ENCODE measurements around the gene TBX1. TPM values are rescaled to one million over a fixed set of nuclear protein-coding genes. Genes with fewer than 3 reads are reported as not detected.

Gene TBX1
- total RNA-seq, 5 donors from 2014 or later (not counting 1 experiment from before 2014, with no cell fraction given) = 0.20 TPM; not detected in 4

DNA sequence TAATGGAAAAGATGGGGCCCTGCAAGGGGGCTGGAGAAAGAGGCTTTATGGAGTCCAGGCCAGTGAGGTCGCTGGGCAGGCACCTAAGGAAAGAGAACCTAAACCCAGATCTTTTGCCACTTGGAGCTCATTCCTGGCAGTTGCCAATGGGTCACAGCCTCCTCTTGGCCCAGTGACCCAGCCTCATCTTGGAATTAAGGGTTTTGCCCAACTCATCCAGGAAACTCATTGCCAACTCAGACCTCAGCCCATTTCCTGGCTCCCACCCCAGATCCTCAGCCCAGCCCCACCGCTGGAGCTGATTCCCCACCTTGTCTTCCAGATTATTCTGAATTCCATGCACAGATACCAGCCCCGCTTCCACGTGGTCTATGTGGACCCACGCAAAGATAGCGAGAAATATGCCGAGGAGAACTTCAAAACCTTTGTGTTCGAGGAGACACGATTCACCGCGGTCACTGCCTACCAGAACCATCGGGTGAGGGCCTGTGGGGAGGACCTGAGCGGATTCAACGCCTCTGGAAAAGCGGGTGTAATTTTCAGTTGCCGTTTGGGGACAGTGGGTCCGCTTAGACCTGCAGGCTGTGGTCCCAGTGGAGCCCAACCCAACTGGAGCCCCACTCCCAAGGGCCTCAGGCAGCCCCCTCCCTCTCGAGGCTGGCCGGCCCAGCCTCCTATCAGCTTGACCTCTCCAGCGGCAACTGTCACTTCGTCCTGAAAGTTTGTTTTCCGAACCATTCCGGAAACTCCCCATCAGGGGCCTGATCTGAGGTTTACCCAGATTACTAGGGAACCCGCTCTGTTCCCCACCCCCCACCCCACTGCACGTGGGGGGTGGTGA is 4.3 kb downstream of the TBX1 start:
- ChIA-PET POLR2A (no interaction called here), CTCF (no interaction called here)
- H3K27ac ChIP-seq (ENCODE audit: low read length) = no peak overlapping the region
- H3K4me3 ChIP-seq (ENCODE audit: control insufficient read depth in 1 of 2, extremely low read depth in 1 of 2, low read length in 1 of 2) = peak overlapping the region in 1 of 2 donors; percentile 55
- peaks cover 15 to 76% of the 10 kb centered on the region in 2 experiments for H3K27me3 ChIP-seq (replicated peaks in 1 of 2; ENCODE audit: control insufficient read depth in 2 of 2, extremely low read depth in 1 of 2, insufficient read depth in 2 of 2, low read length in 1 of 2)
- H3K9me3 Mint-ChIP-seq = no peaks in the 10 kb centered on the region
- no peaks in the 10 kb centered on the region for H3K9me3 ChIP-seq
- 61% methylated on average over 20 of the region's 25 CpGs for WGBS (ENCODE audit: insufficient coverage)
- H3K4me3 Mint-ChIP-seq = peak overlapping the region; percentile 25 to 66 (median 50)
- H3K27me3 Mint-ChIP-seq = peaks cover 38 to 70% of the 10 kb centered on the region in 2 donors
- no peak for DNase-seq
- no peak overlapping the region for H3K27ac Mint-ChIP-seq
- H3K4me1 Mint-ChIP-seq = peaks cover 16 to 27% (median 23%) of the 10 kb centered on the region in 3 donors
- no peaks in the 10 kb centered on the region for H3K36me3 ChIP-seq (ENCODE audit: control insufficient read depth in 2 of 2, extremely low read depth in 1 of 2, insufficient read depth in 1 of 2, low read length in 1 of 2)
- no peak for ATAC-seq (replicated peaks in 1 of 4)
- peaks cover 3 to 25% of the 10 kb centered on the region in 2 experiments for H3K4me1 ChIP-seq (ENCODE audit: control insufficient read depth in 1 of 2, extremely low read depth in 1 of 2, insufficient read depth in 2 of 2, low read length in 2 of 2)
- H3K36me3 Mint-ChIP-seq = no peaks in the 10 kb centered on the region

DNA sequence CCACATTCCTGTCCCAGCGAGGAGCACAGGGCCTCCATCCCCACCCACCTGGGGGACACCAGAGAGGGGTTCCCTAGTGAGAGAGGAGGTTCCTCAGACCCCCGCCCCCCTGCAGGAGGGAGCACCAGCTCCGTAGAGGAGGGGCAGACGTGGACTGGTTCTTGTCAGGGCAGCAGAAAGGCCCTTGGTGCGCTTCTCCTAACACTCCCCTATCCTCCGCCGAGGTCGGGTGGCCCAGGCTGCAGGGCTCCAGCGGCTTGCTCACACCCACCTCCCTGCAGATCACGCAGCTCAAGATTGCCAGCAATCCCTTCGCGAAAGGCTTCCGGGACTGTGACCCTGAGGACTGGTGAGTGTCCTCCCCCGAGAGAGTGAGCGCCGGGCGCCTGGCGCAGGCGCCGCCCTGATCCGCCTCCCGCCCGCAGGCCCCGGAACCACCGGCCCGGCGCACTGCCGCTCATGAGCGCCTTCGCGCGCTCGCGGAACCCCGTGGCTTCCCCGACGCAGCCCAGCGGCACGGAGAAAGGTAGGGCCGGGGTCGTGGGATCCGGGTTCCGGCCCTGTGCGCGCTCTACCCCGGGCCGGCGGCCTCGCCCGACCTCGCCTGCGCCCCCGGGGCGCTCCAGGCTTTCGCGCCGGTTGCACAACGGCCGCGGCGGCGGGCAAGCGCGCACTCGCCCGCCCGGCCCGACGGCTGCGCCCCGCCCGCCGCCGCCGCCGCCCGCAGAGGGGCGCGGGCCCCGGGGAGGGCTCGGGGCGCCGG is 5.1 kb downstream of the TBX1 start:
- H3K4me1 ChIP-seq (ENCODE audit: control insufficient read depth in 1 of 2, extremely low read depth in 1 of 2, insufficient read depth in 2 of 2, low read length in 2 of 2) = peaks cover 3 to 24% of the 10 kb centered on the region in 2 experiments
- no peaks in the 10 kb centered on the region for H3K9me3 Mint-ChIP-seq
- 2% methylated on average over 80 of the region's 83 CpGs for WGBS (ENCODE audit: insufficient coverage)
- ChIA-PET POLR2A (no interaction called here), CTCF (no interaction called here)
- peak overlapping the region; percentile 64 to 67 (median 66) for H3K4me3 Mint-ChIP-seq
- no peaks in the 10 kb centered on the region for H3K36me3 Mint-ChIP-seq
- no peaks in the 10 kb centered on the region for H3K9me3 ChIP-seq
- DNase-seq = peak in 4 of 35 experiments; percentile 13 to 42 (median 23)
- peaks cover 37 to 73% of the 10 kb centered on the region in 2 donors for H3K27me3 Mint-ChIP-seq
- no peaks in the 10 kb centered on the region for H3K36me3 ChIP-seq (ENCODE audit: control insufficient read depth in 2 of 2, extremely low read depth in 1 of 2, insufficient read depth in 1 of 2, low read length in 1 of 2)
- H3K27ac Mint-ChIP-seq = no peak overlapping the region
- H3K27me3 ChIP-seq (replicated peaks in 1 of 2; ENCODE audit: control insufficient read depth in 2 of 2, extremely low read depth in 1 of 2, insufficient read depth in 2 of 2, low read length in 1 of 2) = peaks cover 15 to 83% of the 10 kb centered on the region in 2 experiments
- H3K4me3 ChIP-seq (ENCODE audit: control insufficient read depth in 1 of 2, extremely low read depth in 1 of 2, low read length in 1 of 2) = peak overlapping the region in 1 of 2 donors; percentile 55
- H3K27ac ChIP-seq (ENCODE audit: low read length) = no peak overlapping the region
- H3K4me1 Mint-ChIP-seq = peaks cover 9 to 22% (median 19%) of the 10 kb centered on the region in 3 donors
- ATAC-seq (replicated peaks in 1 of 4) = peak; percentile 46 to 53 (median 50)

DNA sequence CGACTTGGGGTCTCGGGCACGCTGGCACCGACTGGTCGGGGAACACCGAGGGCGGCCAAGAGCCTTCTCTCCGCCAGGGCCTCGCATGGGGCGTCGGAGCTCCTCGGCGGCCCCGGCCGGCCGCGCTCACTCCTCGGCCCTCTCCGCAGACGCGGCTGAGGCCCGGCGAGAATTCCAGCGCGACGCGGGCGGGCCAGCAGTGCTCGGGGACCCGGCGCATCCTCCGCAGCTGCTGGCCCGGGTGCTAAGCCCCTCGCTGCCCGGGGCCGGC is 5.6 kb downstream of the TBX1 start:
- H3K4me1 Mint-ChIP-seq = peaks cover 9 to 22% (median 19%) of the 10 kb centered on the region in 3 donors
- no peaks in the 10 kb centered on the region for H3K9me3 Mint-ChIP-seq
- no peak for DNase-seq
- no peak overlapping the region for H3K27ac Mint-ChIP-seq
- Histone ChIP-seq H3K36me3 (ENCODE audit: control insufficient read depth in 2 of 2, extremely low read depth in 1 of 2, insufficient read depth in 1 of 2, low read length in 1 of 2) (no peaks in the 10 kb centered on the region), H3K4me3 (ENCODE audit: control insufficient read depth in 1 of 2, extremely low read depth in 1 of 2, low read length in 1 of 2) (peak overlapping the region in 1 of 2 donors; percentile 44), H3K4me1 (ENCODE audit: control insufficient read depth in 1 of 2, extremely low read depth in 1 of 2, insufficient read depth in 2 of 2, low read length in 2 of 2) (peaks cover 3 to 24% of the 10 kb centered on the region in 2 experiments), H3K9me3 (no peaks in the 10 kb centered on the region), H3K27me3 (replicated peaks in 1 of 2; ENCODE audit: control insufficient read depth in 2 of 2, extremely low read depth in 1 of 2, insufficient read depth in 2 of 2, low read length in 1 of 2) (peaks cover 15 to 88% of the 10 kb centered on the region in 2 experiments), H3K27ac (ENCODE audit: low read length) (no peak overlapping the region)
- 1% methylated on average over 36 of the region's 36 CpGs for WGBS (ENCODE audit: insufficient coverage)
- ChIA-PET POLR2A (no interaction called here), CTCF (interaction anchor here in 1 of 2 donors (0.5 kb wide), 1 partner anchor 190 kb away, joined by 7 read pairs; no protein-coding TSS in a partner anchor)
- peaks cover 37 to 77% of the 10 kb centered on the region in 2 donors for H3K27me3 Mint-ChIP-seq
- H3K36me3 Mint-ChIP-seq = no peaks in the 10 kb centered on the region
- peak in 3 of 4 experiments; percentile 10 to 31 (median 11) for ATAC-seq (replicated peaks in 1 of 4)
- H3K4me3 Mint-ChIP-seq = no peak overlapping the region

DNA sequence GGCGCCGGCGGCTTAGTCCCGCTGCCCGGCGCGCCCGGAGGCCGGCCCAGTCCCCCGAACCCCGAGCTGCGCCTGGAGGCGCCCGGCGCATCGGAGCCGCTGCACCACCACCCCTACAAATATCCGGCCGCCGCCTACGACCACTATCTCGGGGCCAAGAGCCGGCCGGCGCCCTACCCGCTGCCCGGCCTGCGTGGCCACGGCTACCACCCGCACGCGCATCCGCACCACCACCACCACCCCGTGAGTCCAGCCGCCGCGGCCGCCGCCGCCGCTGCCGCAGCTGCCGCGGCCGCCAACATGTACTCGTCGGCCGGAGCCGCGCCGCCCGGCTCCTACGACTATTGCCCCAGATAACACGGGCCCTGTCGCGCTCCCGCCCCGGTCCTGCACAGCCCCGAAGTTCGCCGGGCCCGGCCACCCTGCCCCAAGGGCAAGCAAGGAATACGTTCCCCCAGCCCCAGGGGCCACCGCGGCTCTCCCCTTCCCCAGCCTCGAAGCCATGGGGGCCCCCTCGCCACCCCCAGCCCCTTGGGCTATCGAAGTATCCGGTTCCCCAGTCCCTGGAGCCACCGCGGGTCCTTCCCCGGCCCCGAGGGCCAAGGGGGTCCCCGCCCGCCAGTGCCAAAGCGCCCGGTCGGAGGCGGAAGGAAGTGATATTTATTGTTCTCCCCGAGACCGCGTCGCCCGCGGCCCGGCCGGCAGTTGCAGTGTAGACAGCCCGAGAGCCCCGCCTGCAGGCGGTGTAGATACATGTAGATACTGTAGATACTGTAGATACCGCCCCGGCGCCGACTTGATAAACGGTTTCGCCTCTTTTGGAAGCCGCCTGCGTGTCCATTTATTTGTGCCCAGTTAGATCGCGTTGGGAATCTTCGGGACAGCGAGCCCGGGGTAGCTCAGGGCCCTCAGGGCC is 6.2 kb downstream of the TBX1 start:
- Mint-ChIP-seq H3K4me3 (peak overlapping the region; percentile 21 to 70 (median 43)), H3K27me3 (peaks cover 35 to 79% of the 10 kb centered on the region in 2 donors), H3K9me3 (no peaks in the 10 kb centered on the region), H3K4me1 (peaks cover 9 to 18% (median 16%) of the 10 kb centered on the region in 3 donors), H3K36me3 (no peaks in the 10 kb centered on the region), H3K27ac (no peak overlapping the region)
- Histone ChIP-seq H3K9me3 (no peaks in the 10 kb centered on the region), H3K4me1 (ENCODE audit: control insufficient read depth in 1 of 2, extremely low read depth in 1 of 2, insufficient read depth in 2 of 2, low read length in 2 of 2) (peaks cover 3 to 21% of the 10 kb centered on the region in 2 experiments), H3K27ac (ENCODE audit: low read length) (no peak overlapping the region), H3K4me3 (ENCODE audit: control insufficient read depth in 1 of 2, extremely low read depth in 1 of 2, low read length in 1 of 2) (peak overlapping the region in 1 of 2 donors; percentile 19), H3K27me3 (replicated peaks in 1 of 2; ENCODE audit: control insufficient read depth in 2 of 2, extremely low read depth in 1 of 2, insufficient read depth in 2 of 2, low read length in 1 of 2) (peaks cover 14 to 90% of the 10 kb centered on the region in 2 experiments), H3K36me3 (ENCODE audit: control insufficient read depth in 2 of 2, extremely low read depth in 1 of 2, insufficient read depth in 1 of 2, low read length in 1 of 2) (no peaks in the 10 kb centered on the region)
- CTCF ChIA-PET = interaction anchor here in 1 of 2 donors (0.5 kb wide), 1 partner anchor 189 kb away, joined by 7 read pairs; no protein-coding TSS in a partner anchor
- peak; percentile 39 to 80 (median 54) for ATAC-seq (replicated peaks in 1 of 4)
- POLR2A ChIA-PET = no interaction called here
- DNase-seq = peak in 28 of 35 experiments; percentile 12 to 54 (median 32)
- WGBS (ENCODE audit: insufficient coverage) = 2% methylated on average over 100 of the region's 103 CpGs

DNA sequence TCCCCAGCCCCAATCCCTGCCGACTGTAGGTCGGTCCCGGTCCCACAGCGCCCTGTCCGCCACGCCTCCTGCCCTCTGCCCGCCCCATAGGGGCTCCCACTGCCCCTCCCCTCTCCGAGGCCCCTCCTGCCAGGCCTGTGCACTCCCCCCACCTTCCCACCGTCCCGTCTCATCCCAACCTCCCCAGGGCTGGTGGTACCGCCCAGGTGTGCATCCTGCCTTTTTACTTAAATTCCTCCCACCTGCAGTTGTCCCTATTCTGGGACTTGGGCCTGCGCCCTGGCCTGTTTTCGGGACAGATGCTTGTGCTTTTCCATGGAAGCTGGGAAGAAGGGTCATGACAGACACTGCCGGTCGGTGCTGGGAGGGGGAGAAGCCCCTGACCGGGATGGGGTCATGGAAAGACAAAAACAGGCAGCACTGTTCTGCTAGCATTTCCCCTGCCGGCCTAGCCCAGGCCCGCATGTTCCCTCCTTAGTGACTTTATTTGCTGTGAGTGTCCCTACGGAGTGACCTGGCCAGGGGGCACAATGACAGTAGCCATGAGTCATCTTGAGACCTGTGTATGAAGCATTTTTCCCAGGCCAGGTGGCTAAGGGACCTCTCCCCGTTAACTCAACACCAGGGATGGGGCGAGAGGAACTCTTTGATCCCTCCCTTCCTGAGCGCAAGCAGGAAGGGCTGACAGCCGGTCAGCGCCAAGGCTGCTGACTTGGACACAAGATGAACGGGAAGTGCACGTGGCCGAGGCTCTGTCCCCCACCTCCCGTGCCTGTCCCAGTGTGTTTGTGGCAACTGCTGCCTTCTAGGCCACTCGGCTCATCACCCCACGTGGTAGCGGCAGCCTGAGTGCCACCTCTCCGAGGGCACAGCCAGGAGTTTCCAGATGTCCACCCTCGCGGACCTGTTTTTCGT is 7.1 kb downstream of the TBX1 start:
- POLR2A ChIA-PET = no interaction called here
- H3K4me3 ChIP-seq (ENCODE audit: control insufficient read depth in 1 of 2, extremely low read depth in 1 of 2, low read length in 1 of 2) = no peak overlapping the region
- no peaks in the 10 kb centered on the region for H3K36me3 ChIP-seq (ENCODE audit: control insufficient read depth in 2 of 2, extremely low read depth in 1 of 2, insufficient read depth in 1 of 2, low read length in 1 of 2)
- no peak overlapping the region for H3K27ac ChIP-seq (ENCODE audit: low read length)
- H3K4me1 Mint-ChIP-seq = peaks cover 9 to 16% (median 14%) of the 10 kb centered on the region in 3 donors
- H3K36me3 Mint-ChIP-seq = no peaks in the 10 kb centered on the region
- no peaks in the 10 kb centered on the region for H3K9me3 Mint-ChIP-seq
- CTCF ChIA-PET = no interaction called here
- peaks cover 3 to 21% of the 10 kb centered on the region in 2 experiments for H3K4me1 ChIP-seq (ENCODE audit: control insufficient read depth in 1 of 2, extremely low read depth in 1 of 2, insufficient read depth in 2 of 2, low read length in 2 of 2)
- H3K27me3 Mint-ChIP-seq = peaks cover 36 to 82% of the 10 kb centered on the region in 2 donors
- H3K9me3 ChIP-seq = no peaks in the 10 kb centered on the region
- H3K4me3 Mint-ChIP-seq = peak overlapping the region in 2 of 3 donors; percentile 43 to 70
- 28% methylated on average over 33 of the region's 35 CpGs for whole genome bisulfite sequencing (ENCODE audit: insufficient coverage)
- ATAC-seq (replicated peaks in 1 of 4) (peak in 2 of 4 experiments; percentile 14 to 50), DNase-seq (no peak)
- H3K27ac Mint-ChIP-seq = no peak overlapping the region
- H3K27me3 ChIP-seq (replicated peaks in 1 of 2; ENCODE audit: control insufficient read depth in 2 of 2, extremely low read depth in 1 of 2, insufficient read depth in 2 of 2, low read length in 1 of 2) = peaks cover 10 to 90% of the 10 kb centered on the region in 2 experiments
